GM19023 (cell line): Measurements from ENCODE around the gene ITPKB.

ENCODE experiments used
- ATAC-seq: cut with Tn5 transposase; IDR thresholded peaks from one replicate; pipeline ENCODE4 v1.9.1; 2021; ENCODE audit warnings: mild to moderate bottlenecking, moderate library complexity; ENCODE audit not compliant: unreplicated experiment

ITPKB gene

GRCh38 chr1:226654668-226655055, 84.4 kb downstream of the ITPKB start:
- no peak for ATAC-seq

DNA sequence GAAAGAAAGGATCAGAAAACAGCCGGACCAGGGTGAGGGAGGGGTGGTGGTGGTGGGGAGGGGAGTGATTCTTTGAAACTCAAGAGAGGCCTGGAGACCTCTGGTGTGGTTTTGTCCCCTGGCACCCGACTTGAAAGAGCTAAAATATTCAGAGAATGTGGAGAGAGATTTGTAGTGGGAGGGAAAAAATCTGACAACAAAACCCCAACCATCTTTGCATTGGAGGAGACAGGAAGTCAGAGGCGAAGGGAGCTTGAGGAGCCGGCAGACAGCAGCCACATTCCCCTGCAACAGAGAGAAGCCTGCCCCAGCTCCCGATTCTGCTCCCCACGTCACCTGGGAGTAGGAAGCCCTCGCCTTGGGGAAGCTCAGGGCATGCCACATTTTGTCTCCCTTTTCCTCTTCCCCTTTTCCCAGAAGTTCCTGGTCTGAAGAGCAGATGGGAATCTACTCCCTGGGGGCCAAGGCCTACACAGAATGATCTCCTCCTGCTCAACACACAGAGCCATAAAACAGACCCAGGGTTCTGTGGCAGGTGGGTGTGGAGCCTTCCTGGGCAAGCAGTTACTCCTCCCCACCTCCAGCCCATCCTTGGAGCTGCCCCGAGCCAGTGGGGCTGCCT, 84.9 kb downstream of the ITPKB start:
- ATAC-seq, result peak; percentile 8

DNA sequence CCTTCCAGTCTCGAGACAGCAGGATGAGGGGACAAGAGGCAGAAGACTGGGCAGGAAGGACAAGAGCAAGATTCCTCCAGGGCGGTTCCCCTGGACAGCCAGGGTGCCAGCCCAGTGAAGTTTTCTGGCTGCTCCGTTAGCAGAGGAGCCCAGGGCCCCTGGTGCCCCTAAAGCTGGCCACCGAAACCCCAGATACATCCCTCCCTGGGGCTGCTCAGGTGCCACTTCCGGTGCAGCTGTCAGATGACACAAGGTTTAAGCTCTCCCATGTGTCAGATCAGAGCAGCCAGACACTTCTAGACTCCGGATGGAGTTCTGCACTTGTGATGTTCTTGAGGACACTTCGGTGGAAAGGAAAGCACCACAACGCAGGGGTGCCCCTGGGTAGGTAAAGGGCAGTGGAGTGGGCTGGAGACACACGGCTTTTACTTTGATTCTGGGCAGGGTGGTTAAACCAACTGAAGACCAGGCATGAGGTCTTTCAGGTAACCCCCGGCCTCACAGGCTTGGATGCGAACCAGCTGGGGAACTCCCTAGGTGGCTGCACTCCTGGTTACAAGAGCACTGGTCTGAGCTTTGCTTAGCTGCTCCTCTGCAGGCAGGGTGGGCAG, 85.7 kb downstream of the ITPKB start:
- ATAC-seq, result peak; percentile 72

- ATAC-seq, result no peak
Measured at GRCh38 chr1:226652613-226653012, 86.5 kb downstream of the ITPKB start.

DNA sequence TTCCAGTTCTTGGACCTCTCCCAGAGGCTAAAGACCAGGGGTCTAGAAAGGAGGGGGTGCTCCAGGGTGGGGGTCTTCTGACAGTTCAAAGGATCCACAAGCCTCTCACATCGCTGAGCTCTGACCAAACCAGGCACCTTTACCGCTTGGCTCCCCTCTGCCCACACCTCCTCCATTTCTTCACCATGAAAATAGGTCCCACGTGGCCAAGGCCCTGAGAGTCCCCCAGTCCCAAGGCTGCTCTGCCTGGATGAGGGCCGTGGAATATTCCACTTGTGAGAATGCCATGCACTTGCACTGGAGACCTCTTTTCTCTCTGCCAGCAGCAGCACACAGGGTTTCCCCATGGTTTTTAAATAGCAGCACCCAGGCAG, 87.4 kb downstream of the ITPKB start:
- ATAC-seq, result no peak

DNA sequence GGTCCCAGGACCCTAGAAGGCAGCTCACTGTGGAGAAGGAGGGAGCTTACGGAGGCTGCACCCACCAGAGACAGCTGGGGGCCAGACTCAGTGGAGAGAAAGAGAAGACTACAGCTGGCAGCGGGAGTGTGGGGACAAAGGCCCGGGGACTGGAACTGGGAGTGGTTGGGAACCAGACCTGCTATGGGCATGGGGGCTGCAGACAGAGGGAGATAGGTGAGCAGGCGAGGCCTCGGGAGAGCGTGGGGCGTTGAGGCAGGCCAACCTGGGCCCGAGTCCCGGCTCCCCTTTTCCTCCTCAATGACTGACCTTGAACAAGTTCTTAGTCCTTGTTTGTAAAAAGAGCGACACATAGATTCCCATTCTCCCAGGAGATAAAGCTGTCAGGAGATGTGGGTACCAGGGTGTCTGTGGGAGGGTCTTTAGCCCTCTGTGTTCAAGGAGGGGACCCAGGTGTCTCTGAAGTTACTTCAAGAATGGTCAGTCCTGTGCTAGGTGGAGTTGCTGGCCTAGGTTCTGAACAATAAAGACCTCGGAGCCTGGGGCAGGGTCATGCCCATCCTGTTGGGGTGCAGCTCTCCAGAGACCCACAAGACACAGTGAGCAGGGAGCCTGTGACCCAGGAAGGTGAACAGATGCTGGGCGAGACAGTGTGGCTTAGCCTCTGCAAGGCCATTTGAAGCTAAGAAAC, 87.9 kb downstream of the ITPKB start:
- ATAC-seq, result no peak

GRCh38 chr1:226650236-226650841, 88.7 kb downstream of the ITPKB start:
- ATAC-seq, result no peak

- no peak for ATAC-seq
Measured at GRCh38 chr1:226649780-226650179, 89.3 kb downstream of the ITPKB start.

DNA sequence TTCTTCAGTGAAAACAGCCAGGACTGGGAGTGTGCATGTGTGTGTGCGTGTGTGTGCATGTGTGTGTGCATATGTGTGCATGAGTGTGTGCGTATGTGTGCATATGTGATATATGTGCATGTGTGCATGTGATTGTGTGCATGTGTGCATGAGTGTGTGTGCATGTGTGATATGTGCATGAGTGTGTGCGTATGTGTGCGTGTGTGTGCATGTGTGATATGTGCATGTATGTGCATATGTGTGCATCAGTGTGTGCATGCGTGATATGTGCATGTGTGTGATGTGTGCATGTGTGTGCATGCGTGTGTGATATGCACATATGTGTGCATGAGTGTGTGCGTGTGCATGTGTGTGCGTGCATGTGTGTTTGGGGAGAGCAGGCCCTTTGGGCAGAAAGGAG, 89.8 kb downstream of the ITPKB start:
- no peak for ATAC-seq

GRCh38 chr1:226648421-226648820, 90.7 kb downstream of the ITPKB start:
- no peak for ATAC-seq

DNA sequence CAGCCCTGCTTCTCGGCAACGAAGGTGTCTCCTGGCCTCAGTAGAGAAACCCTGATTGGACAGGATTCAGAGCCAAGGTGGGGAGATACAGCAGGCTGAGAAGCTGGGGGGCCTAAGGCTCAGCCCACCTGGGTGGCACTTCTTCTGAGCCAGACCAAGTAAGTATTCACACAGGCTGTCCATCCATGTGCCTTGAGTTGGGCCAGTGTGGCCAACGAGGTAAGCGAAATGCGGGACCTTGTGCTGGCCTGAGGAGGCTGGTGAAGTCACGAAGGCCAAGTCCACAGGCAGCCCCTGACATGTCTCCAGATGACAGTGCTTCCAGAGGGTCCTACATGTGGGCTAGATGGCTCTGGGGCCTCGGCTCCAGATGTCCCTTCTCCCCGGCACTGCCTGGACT, 91.4 kb downstream of the ITPKB start:
- no peak for ATAC-seq

DNA sequence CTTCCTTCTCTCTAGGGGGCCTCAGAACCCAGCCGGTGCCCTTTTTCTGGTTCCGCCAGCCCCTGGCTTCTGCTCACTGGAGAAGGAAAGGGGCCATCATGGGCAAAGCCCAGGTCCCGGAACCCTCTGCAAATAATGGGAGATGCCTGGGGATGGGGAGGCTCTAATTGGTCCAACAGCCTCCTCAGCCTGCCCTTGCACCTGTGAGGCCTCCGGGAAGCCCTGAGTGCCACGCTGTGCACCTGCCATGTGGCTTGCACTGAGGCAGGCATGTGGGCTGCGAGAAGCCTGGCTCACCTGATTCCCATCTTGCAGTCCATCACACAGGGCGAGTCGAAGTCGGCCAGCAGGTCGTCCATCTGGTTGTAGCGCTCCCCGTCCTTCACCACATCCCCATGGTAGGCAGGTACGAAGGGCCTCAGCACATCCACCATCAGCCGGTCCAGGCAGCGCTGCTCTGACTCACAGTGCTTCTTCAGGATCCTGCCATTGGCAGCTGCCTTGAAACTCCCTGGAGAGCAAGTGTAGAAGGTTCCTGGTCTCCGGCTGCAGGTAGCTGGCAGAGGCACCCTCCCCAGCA, 92.1 kb downstream of the ITPKB start:
- ATAC-seq, result no peak

DNA sequence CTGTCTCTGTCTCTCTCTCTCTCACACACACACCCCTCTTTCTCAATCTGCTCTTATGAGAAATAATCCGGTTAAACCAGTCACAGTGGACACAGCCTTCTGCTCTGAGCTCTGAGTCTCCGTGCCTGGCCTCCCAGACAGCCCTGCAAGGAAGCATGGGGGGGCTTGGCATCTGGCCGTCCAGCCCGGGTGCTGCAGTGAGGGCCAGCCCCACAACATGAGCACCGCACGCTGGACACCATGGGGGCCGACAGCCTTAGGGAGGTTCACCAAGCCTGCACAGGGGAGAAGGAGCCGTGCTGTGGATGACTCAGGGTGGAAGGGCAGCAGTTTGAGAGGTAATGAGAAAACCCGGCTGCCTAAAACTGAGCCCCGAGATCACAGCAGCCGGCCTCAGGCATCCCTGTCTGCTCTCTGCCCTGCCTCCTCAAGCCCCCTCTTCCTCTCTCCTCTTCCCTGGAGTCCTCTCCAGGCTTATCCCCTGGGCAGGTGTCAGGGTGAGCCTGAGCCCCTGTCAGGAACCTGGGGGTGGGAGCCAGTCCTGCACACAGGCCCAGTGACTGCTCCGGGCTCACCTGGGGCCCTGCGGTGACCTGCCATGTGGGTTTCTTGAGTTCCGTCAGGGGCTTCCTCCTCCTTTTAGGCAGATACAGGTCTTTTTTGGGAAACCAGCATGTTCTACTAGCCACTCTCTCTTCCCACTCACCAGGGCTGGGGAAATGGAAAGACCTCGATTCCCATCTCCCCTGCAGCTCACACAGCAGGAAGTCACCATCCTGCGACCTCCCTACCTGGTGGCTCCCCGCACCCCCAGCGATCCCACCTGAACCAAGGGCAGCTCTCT, 92.8 kb downstream of the ITPKB start:
- ATAC-seq, result no peak

- no peak for ATAC-seq
Measured at GRCh38 chr1:226645279-226645976, 93.7 kb downstream of the ITPKB start.

GRCh38 chr1:226644541-226645176, 94.4 kb downstream of the ITPKB start:
- no peak for ATAC-seq

GRCh38 chr1:226643611-226644540, 95.2 kb downstream of the ITPKB start:
- ATAC-seq, result peak; percentile 41

DNA sequence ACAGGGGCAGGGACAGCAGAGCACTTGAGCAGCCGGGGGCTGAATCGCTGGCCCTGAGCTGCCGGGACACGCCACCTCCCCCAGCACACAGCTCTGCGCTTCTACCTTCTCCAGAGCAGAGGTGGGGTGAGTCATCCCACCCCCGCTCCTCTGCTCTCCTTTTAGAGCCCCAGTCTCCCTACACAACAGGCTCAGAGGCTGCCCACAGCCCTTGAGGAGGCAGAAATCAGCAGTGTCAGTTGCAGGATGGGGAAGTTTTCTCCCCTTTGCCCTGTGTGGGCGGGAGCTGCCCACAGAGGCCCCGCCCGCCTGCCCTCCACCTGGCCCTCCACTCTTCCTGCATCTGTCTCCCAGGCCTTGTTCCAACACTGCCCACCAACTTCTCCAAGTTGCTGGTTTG, 95.9 kb downstream of the ITPKB start:
- ATAC-seq, result peak; percentile 54

- ATAC-seq, result no peak
Measured at GRCh38 chr1:226642421-226642820, 96.7 kb downstream of the ITPKB start.
